ENCODE measurements around the gene TUSC2. TPM values are rescaled to one million over a fixed set of nuclear protein-coding genes. Genes with fewer than 3 reads are reported as not detected.

TUSC2 gene
- total and polyA plus RNA-seq, 2 of the 13 experiments (the other 11 are each of a cell fraction or from before 2014, with no cell fraction given), result 36.7 to 39.1 TPM

- TF ChIP-seq ZBTB40 (IDR thresholded peaks at IDR 0.05), result no peak
- TF ChIP-seq ZBTB40 (CRISPR knock-in tag; IDR thresholded peaks at IDR 0.05), result peak; percentile 87
- TF ChIP-seq ZNF607 (CRISPR knock-in tag; IDR thresholded peaks at IDR 0.05; ENCODE audit: borderline replicate concordance), result peak; percentile 99
- TF ChIP-seq ZNF331 (CRISPR knock-in tag; IDR thresholded peaks at IDR 0.05), result peak; percentile 73
- no peak for TF ChIP-seq CSRNP2 (CRISPR knock-in tag; conservative IDR thresholded peaks at IDR 0.05; ENCODE audit: low read depth)
- TF ChIP-seq ZNF816 (CRISPR knock-in tag; IDR thresholded peaks at IDR 0.05; ENCODE audit: borderline replicate concordance), result peak; percentile 84; the same call in 1 of the 2 replicates
- TF ChIP-seq ZNF839 (CRISPR knock-in tag; IDR thresholded peaks at IDR 0.05; ENCODE audit: borderline replicate concordance), result peak; percentile 97
- no peak for TF ChIP-seq SRY (CRISPR knock-in tag; IDR thresholded peaks at IDR 0.05)
- peak; percentile 94 for TF ChIP-seq ZNF724P (CRISPR knock-in tag; IDR thresholded peaks at IDR 0.05; ENCODE audit: borderline replicate concordance)
- peak; percentile 79; the same call in 1 of the 2 replicates for TF ChIP-seq ZNF878 (CRISPR knock-in tag; IDR thresholded peaks at IDR 0.05)
- TF ChIP-seq SNAI1 (CRISPR knock-in tag; IDR thresholded peaks at IDR 0.05; ENCODE audit: borderline replicate concordance), result peak; percentile 88; the same call in 1 of the 2 replicates
- peak; percentile 70; the same call in 1 of the 2 replicates for TF ChIP-seq ZNF850 (CRISPR knock-in tag; conservative IDR thresholded peaks at IDR 0.05)
These were observed 22.7 kb upstream of the TUSC2 start, which contains the start of the genes CYB561D2 and NPRL2 (continued) for GRCh38 chr3:50350527-50351322.

Data from HepG2 (cell line).